WI38 (cell line): ENCODE results near the gene TTYH3.

ENCODE experiments used
- H3K4me3 ChIP-seq: 2 replicates; pipeline ENCODE4 v1.5.1; 2011; ENCODE audit warnings: low read depth, mild to moderate bottlenecking, control low read depth, low read length
- TF ChIP-seq, protein P1 (sequence below): IDR thresholded peaks from 2 replicates; pipeline ENCODE4 v1.5.1; 2012; ENCODE audit warnings: low read depth, mild to moderate bottlenecking, control low read depth, low read length

The TTYH3 gene

DNA sequence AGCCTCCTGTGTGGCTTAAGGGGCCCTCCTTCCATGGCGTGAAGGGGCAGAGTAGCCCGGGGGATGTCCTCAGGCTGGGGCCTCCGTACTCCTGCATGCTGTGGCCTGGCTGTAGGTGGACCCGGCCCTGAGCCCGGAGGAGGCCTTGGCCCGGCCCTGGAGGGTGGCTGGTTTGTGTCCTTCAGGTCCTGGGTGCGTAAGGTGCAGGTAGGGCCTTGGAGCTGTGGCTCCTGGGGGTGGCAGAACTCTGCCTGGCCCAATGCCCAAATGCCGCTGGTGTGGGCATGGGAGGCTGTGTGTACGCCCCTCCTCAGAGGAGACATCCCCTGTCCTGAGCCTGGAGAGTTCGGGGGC is 29.3 kb downstream of the TTYH3 start:
- TF ChIP-seq, protein P1, sequence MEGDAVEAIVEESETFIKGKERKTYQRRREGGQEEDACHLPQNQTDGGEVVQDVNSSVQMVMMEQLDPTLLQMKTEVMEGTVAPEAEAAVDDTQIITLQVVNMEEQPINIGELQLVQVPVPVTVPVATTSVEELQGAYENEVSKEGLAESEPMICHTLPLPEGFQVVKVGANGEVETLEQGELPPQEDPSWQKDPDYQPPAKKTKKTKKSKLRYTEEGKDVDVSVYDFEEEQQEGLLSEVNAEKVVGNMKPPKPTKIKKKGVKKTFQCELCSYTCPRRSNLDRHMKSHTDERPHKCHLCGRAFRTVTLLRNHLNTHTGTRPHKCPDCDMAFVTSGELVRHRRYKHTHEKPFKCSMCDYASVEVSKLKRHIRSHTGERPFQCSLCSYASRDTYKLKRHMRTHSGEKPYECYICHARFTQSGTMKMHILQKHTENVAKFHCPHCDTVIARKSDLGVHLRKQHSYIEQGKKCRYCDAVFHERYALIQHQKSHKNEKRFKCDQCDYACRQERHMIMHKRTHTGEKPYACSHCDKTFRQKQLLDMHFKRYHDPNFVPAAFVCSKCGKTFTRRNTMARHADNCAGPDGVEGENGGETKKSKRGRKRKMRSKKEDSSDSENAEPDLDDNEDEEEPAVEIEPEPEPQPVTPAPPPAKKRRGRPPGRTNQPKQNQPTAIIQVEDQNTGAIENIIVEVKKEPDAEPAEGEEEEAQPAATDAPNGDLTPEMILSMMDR = no peak
- no peak overlapping the region for H3K4me3 ChIP-seq

GRCh38 chr7:2661602-2662272 is 30.0 kb downstream of the TTYH3 start:
- no peak overlapping the region for H3K4me3 ChIP-seq
- TF ChIP-seq, protein P1 = peak; percentile 16; the same call in 1 of the 2 replicates

GRCh38 chr7:2662273-2663120 is 30.7 kb downstream of the TTYH3 start:
- no peak overlapping the region for H3K4me3 ChIP-seq
- TF ChIP-seq, protein P1 = no peak

DNA sequence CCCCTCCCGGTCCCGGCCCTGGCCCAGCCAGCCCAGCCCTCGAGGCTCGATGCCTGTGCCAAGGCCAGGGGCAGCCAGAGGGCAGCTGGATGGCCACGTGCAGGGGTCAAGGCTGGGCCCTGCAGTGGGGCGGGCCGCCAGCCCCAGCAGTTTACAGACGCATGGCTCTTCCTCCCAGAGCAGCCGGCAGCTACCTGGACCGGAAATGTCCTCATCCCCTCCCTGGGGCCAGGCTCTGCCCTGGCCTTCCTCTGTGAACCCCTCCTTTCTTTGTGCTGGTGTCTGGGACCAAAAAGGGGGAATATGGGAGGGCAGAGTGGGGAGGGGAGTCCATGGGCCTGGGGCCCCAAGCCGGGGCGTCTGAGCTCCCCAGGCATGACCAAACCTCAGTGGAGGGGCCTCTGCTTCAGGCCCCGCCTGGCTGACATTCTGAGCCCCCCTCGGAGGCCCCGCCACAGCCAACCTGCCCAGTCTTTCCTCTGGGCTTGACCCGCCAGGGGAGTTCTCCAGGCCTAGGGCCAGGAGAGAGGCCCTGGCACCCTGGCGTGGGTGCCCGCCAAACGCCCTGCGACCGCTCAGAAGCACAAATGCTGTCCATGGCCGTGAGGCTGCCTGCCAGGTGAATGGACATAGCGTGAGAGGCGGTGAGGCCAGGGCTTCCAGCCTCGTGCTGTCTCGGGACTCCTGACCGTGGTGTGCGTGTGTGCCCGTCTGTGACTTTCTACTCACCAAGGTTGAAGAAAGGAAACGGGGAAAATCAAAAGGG is 31.5 kb downstream of the TTYH3 start:
- TF ChIP-seq, protein P1 = no peak
- H3K4me3 ChIP-seq = no peak overlapping the region

DNA sequence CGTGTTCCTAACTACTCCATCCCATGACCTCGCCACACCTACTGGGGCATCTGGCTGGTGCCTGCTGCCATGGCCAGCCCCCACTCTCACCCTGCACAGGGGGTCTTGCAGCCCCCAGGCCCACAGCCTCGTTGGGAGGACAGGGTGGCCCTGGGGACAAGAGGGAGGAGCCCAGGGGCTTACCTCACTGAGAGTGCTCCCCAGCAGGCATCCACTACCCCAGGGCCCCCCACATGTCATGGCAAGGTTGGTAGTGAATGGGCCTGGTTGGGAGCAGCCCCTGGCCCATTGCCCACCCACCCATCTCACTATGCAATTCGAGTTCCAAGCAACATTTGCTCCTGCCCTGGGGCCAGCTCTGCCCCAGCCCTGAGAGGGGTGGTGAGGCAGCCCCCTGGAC is 32.2 kb downstream of the TTYH3 start:
- TF ChIP-seq, protein P1 = no peak
- no peak overlapping the region for H3K4me3 ChIP-seq

- H3K4me3 ChIP-seq = no peak overlapping the region
- TF ChIP-seq, protein P1 = no peak
Measured at GRCh38 chr7:2665359-2665791, 33.6 kb downstream of the TTYH3 start.

DNA sequence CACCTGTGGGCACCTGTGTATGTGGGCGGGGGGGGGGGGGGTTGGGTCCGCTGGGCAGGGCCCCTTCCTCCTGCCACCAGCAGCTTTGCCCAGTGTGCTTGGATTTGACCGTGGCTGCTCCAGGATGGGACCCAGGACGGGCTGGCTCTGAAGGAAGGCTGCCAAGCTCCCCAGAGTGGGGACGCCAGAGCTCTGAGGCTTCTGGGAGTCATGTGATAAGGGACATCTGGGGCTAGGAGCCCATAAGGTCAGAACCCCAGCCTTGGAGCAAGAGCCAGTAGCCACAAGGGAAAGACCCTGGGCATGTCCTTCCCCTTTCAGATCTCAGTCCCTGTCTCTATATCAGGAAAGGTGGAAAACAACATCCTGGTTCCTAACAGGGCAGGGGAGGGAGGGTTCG is 34.4 kb downstream of the TTYH3 start:
- TF ChIP-seq, protein P1 = no peak
- H3K4me3 ChIP-seq = no peak overlapping the region
